MM.1S (cell line): ENCODE results near the gene MXI1.
"Not testable (repeated sequence)": the region's sequence is repeated elsewhere in the genome, so short reads cannot be mapped to it uniquely, and the experiment has no call there.

Experiments used
- DNase-seq: peaks from one replicate; pipeline ENCODE4 v3.0.0-alpha.2; 2015
- H2AFZ ChIP-seq: fragments of 300-600 bp; sonication (generic); 2 replicates; pipeline ENCODE4 v1.6.0; 2016; ENCODE audit warnings: antibody characterized with exemption, low read length
- H3F3A ChIP-seq: fragments of 300-600 bp; sonication (generic); 2 replicates; pipeline ENCODE4 v1.6.1; 2016; ENCODE audit warnings: mild to moderate bottlenecking, antibody characterized with exemption, low read length, moderate library complexity, mixed read lengths; ENCODE audit not compliant: insufficient read depth
- H3K27ac ChIP-seq: fragments of 300-600 bp; sonication (generic); 2 replicates; pipeline ENCODE4 v1.5.1; 2016; ENCODE audit warnings: mild to moderate bottlenecking, low read length
- H3K27me3 ChIP-seq: fragments of 300-600 bp; sonication (generic); replicated peaks from 2 replicates; pipeline ENCODE4 v1.6.0; 2016; ENCODE audit warnings: low read length; ENCODE audit not compliant: insufficient read depth
- H3K36me3 ChIP-seq: fragments of 300-600 bp; sonication (generic); replicated peaks from 2 replicates; pipeline ENCODE4 v1.6.1; 2016; ENCODE audit warnings: mild to moderate bottlenecking, low read length, mixed read lengths; ENCODE audit not compliant: insufficient read depth
- H3K4me1 ChIP-seq: fragments of 300-600 bp; sonication (generic); 2 replicates; pipeline ENCODE4 v1.6.1; 2016; ENCODE audit warnings: low read length, mixed read lengths
- H3K4me2 ChIP-seq: fragments of 300-600 bp; sonication (generic); 2 replicates; pipeline ENCODE4 v1.6.0; 2016; ENCODE audit warnings: low read depth, low read length
- H3K4me3 ChIP-seq: fragments of 300-600 bp; sonication (generic); 2 replicates; pipeline ENCODE4 v1.5.1; 2016; ENCODE audit warnings: low read length, mixed read lengths
- H3K79me2 ChIP-seq: fragments of 300-600 bp; sonication (generic); 2 replicates; pipeline ENCODE4 v1.6.1; 2016; ENCODE audit warnings: mixed run types, low read length, mixed read lengths
- H3K9ac ChIP-seq: fragments of 300-600 bp; sonication (generic); 2 replicates; pipeline ENCODE4 v1.6.1; 2016; ENCODE audit warnings: low read length, mixed read lengths
- H3K9me2 ChIP-seq: fragments of 300-600 bp; sonication (generic); replicated peaks from 2 replicates; pipeline ENCODE4 v1.6.1; 2016; ENCODE audit warnings: mild to moderate bottlenecking, low read length, mixed read lengths; ENCODE audit not compliant: insufficient read depth
- H3K9me3 ChIP-seq: fragments of 300-600 bp; sonication (generic); replicated peaks from 2 replicates; pipeline ENCODE4 v1.6.1; 2016; ENCODE audit warnings: mild to moderate bottlenecking, low read length, mixed read lengths; ENCODE audit not compliant: insufficient read depth
- H4K20me1 ChIP-seq: fragments of 300-600 bp; sonication (generic); 2 replicates; pipeline ENCODE4 v1.6.1; 2016; ENCODE audit warnings: mild to moderate bottlenecking, low read length, moderate library complexity, mixed read lengths; ENCODE audit not compliant: insufficient read depth
- CTCF ChIP-seq: fragments of 300-600 bp; sonication (generic); IDR thresholded peaks from 2 replicates; pipeline ENCODE4 v1.5.1; 2016; ENCODE audit warnings: antibody characterized with exemption, low read length, mixed read lengths
- EZH2 ChIP-seq: fragments of 300-600 bp; sonication (generic); optimal IDR thresholded peaks from 2 replicates; pipeline ENCODE3; 2017; ENCODE audit warnings: low read depth, mild to moderate bottlenecking, antibody characterized with exemption, low read length, mixed read lengths
- EZH2phosphoT487 ChIP-seq: fragments of 300-600 bp; sonication (generic); IDR thresholded peaks from 2 replicates; pipeline ENCODE4 v1.6.1; 2018; ENCODE audit warnings: antibody characterized with exemption, low read length

Gene MXI1

GRCh38 chr10:110244550-110244949 is 37.1 kb downstream of the MXI1 start:
- no peak for DNase-seq
- peaks cover 18% of the 10 kb centered on the region for H3K79me2 ChIP-seq
- no peaks in the 10 kb centered on the region for H3K9me3 ChIP-seq
- peaks cover 17% of the 10 kb centered on the region for H3K4me1 ChIP-seq
- no peaks in the 10 kb centered on the region for H3K9me2 ChIP-seq
- H3K9ac ChIP-seq, result no peak overlapping the region
- no peak overlapping the region for H2AFZ ChIP-seq
- H3K4me2 ChIP-seq, result no peak overlapping the region
- no peak overlapping the region for H3K4me3 ChIP-seq
- H3K36me3 ChIP-seq, result no peaks in the 10 kb centered on the region
- no peaks in the 10 kb centered on the region for H4K20me1 ChIP-seq
- H3F3A ChIP-seq, result no peaks in the 10 kb centered on the region
- TF ChIP-seq CTCF, result no peak
- no peaks in the 10 kb centered on the region for H3K27me3 ChIP-seq
- no peak overlapping the region for H3K27ac ChIP-seq

- not testable (repeated sequence) for H3F3A ChIP-seq, H3K36me3 ChIP-seq, DNase-seq, H3K4me1 ChIP-seq, H2AFZ ChIP-seq, H3K9me3 ChIP-seq, H3K27me3 ChIP-seq, H3K9me2 ChIP-seq, H3K4me2 ChIP-seq, H3K27ac ChIP-seq, H3K9ac ChIP-seq, H4K20me1 ChIP-seq, H3K79me2 ChIP-seq, H3K4me3 ChIP-seq
Observed at GRCh38 chr10:110247833-110248232, 40.4 kb downstream of the MXI1 start.

- not testable (repeated sequence) for H3K9me3 ChIP-seq, H3K36me3 ChIP-seq, H3K9ac ChIP-seq, H3K27ac ChIP-seq, DNase-seq, H2AFZ ChIP-seq, H3K4me1 ChIP-seq, H3K4me3 ChIP-seq, H3K4me2 ChIP-seq, H3K9me2 ChIP-seq, H3K79me2 ChIP-seq, H4K20me1 ChIP-seq, H3F3A ChIP-seq
- peaks cover 21% of the 10 kb centered on the region for H3K27me3 ChIP-seq
Observed at GRCh38 chr10:110249489-110249888, 42.1 kb downstream of the MXI1 start.

GRCh38 chr10:110251392-110251791 is 44.0 kb downstream of the MXI1 start:
- Histone ChIP-seq H3K4me1 (peaks cover 11% of the 10 kb centered on the region; the same call in 1 of the 2 replicates), H3K27me3 (peaks cover 21% of the 10 kb centered on the region)
- H2AFZ ChIP-seq, H3K4me3 ChIP-seq, H3K9me3 ChIP-seq, DNase-seq, H3K27ac ChIP-seq, H4K20me1 ChIP-seq, H3K79me2 ChIP-seq, H3F3A ChIP-seq, H3K36me3 ChIP-seq, H3K4me2 ChIP-seq, H3K9ac ChIP-seq, H3K9me2 ChIP-seq: not testable (repeated sequence)

- no peak overlapping the region for H3K4me2 ChIP-seq
- no peak overlapping the region for H3K27ac ChIP-seq
- H3K4me1 ChIP-seq, result peaks cover 11% of the 10 kb centered on the region; the same call in 1 of the 2 replicates
- no peak for TF ChIP-seq EZH2
- no peak for TF ChIP-seq CTCF
- no peak for TF ChIP-seq EZH2phosphoT487
- no peaks in the 10 kb centered on the region for H3K9me2 ChIP-seq
- H3K9ac ChIP-seq, result no peak overlapping the region
- H2AFZ ChIP-seq, result no peak overlapping the region
- H3K36me3 ChIP-seq, result no peaks in the 10 kb centered on the region
- H3K9me3 ChIP-seq, result no peaks in the 10 kb centered on the region
- peaks cover 4% of the 10 kb centered on the region for H3F3A ChIP-seq
- peaks cover 7% of the 10 kb centered on the region; the same call in 1 of the 2 replicates for H4K20me1 ChIP-seq
- H3K4me3 ChIP-seq, result no peak overlapping the region
- no peaks in the 10 kb centered on the region for H3K79me2 ChIP-seq
- H3K27me3 ChIP-seq, result peaks cover 21% of the 10 kb centered on the region
- no peak for DNase-seq
Observed at GRCh38 chr10:110252151-110252550, 44.7 kb downstream of the MXI1 start.
